HCT116 (cell line): Measurements from ENCODE around the gene FBXL17. TPM values are rescaled to one million over a fixed set of nuclear protein-coding genes. Genes with fewer than 3 reads are reported as not detected.
A peak's percentile ranks its signal among the peaks of the same experiment; 100 is the strongest.

Experiments
- ATAC-seq: fragments of 200-7000 bp; cut with Tn5 transposase; 2 replicates; pipeline ENCODE4 v1.9.1; 2020; ENCODE audit warnings: mild to moderate bottlenecking, moderate library complexity
- BruUV-seq: library from RNA; stranded (reverse); fragments of 400-500 nt; replicated peaks from 2 replicates; lab custom pipeline; 2021; lab: Mats Ljungman, UMichigan
- CTCF ChIA-PET: fragments of 300-600 bp; sonication (Branson Sonifier 250); formaldehyde crosslinking; loops from one replicate; lab custom pipeline; 2021; ENCODE audit warnings: antibody characterized with exemption; lab: Charles Lee
- POLR2A ChIA-PET: fragments of 300-600, 350-600 bp; sonication (Branson Sonifier 250); formaldehyde crosslinking; loops from one replicate; lab custom pipeline; 2021; ENCODE audit warnings: antibody characterized with exemption; lab: Charles Lee
- RAD21 ChIA-PET, 2 experiments: fragments of 300-600 bp; sonication (Branson Sonifier 250); formaldehyde crosslinking; loops; one replicate each; lab custom pipeline; 2023; ENCODE audit warnings: low total read pairs in 2 of 2; ENCODE audit not compliant: uncharacterized antibody in 2 of 2, unreplicated experiment in 2 of 2, low non-redundant PET in 1 of 2; lab: Charles Lee
- DNase-seq: peaks from one replicate; pipeline ENCODE4 v3.0.0-alpha.2; 2010; ENCODE audit warnings: low read depth, low spot score
- H2AFZ ChIP-seq: fragments of 200-600 bp; shearing (Covaris generic), sonication (generic); 2 replicates; pipeline ENCODE4 v1.6.1; 2017; ENCODE audit warnings: low read depth, mixed run types, mixed read lengths, antibody characterized with exemption, low read length; ENCODE audit not compliant: poor library complexity, severe bottlenecking
- H3K27ac ChIP-seq: 2 replicates; pipeline ENCODE4 v1.5.1; 2012; ENCODE audit warnings: low read depth, low read length
- H3K27me3 ChIP-seq: fragments of 200-600 bp; sonication (generic); 2 replicates; pipeline ENCODE4 v1.6.1; 2016; ENCODE audit warnings: mixed run types, low read length, mixed read lengths; ENCODE audit not compliant: insufficient read depth
- H3K36me3 ChIP-seq, 2 experiments: fragments of 200-500 bp in 1 of 2; fragments of 200-600 bp in 1 of 2; sonication (Bioruptor generic) in 1 of 2; sonication (generic) in 1 of 2; 2 replicates each; pipeline versions ENCODE4 v1.5.1 to v1.6.1; 2014 to 2016; ENCODE audit warnings: low read length in 2 of 2, inconsistent platforms in 1 of 2, mixed read lengths in 1 of 2, mixed run types in 1 of 2; ENCODE audit not compliant: insufficient read depth in 2 of 2, control insufficient read depth in 1 of 2
- H3K4me1 ChIP-seq, 2 experiments: fragments of 200-600 bp in 1 of 2; sonication (generic) in 1 of 2; 2 replicates each; pipeline versions ENCODE4 v1.5.1 to v1.6.1; 2012 to 2017; ENCODE audit warnings: low read length in 2 of 2, inconsistent platforms in 1 of 2, mild to moderate bottlenecking in 1 of 2, mixed read lengths in 1 of 2, mixed run types in 1 of 2, moderate library complexity in 1 of 2; ENCODE audit not compliant: insufficient read depth in 2 of 2, control insufficient read depth in 1 of 2
- H3K4me2 ChIP-seq: fragments of 200-600 bp; sonication (generic); 2 replicates; pipeline ENCODE4 v1.6.1; 2017; ENCODE audit warnings: mixed run types, low read length, mixed read lengths
- H3K4me3 ChIP-seq, 2 experiments: fragments of 200-600 bp in 1 of 2; sonication (generic) in 1 of 2; replicated peaks in 1 of 2; 2 replicates each; pipeline ENCODE4 v1.5.1; 2011 to 2016; ENCODE audit warnings: low read length in 2 of 2, control low read depth in 1 of 2, low read depth in 1 of 2, mild to moderate bottlenecking in 1 of 2, mixed read lengths in 1 of 2, mixed run types in 1 of 2
- H3K79me2 ChIP-seq: fragments of 200-600 bp; sonication (generic); 2 replicates; pipeline ENCODE4 v1.6.1; 2017; ENCODE audit warnings: mild to moderate bottlenecking, mixed run types, low read length, moderate library complexity, mixed read lengths; ENCODE audit not compliant: insufficient read depth
- H3K9ac ChIP-seq: fragments of 200-600 bp; sonication (generic); 2 replicates; pipeline ENCODE4 v1.6.1; 2016; ENCODE audit warnings: low read length, mixed read lengths
- H3K9me2 ChIP-seq: fragments of 200-600 bp; sonication (generic), shearing (Covaris generic); 2 replicates; pipeline ENCODE4 v1.6.1; 2017; ENCODE audit warnings: mixed run types, mild to moderate bottlenecking, moderate library complexity; ENCODE audit not compliant: insufficient read depth
- H3K9me3 ChIP-seq, 2 experiments: fragments of 200-500 bp in 1 of 2; fragments of 200-600 bp in 1 of 2; sonication (Bioruptor generic) in 1 of 2; sonication (generic) in 1 of 2; 2 replicates each; pipeline ENCODE4 v1.6.1; 2014 to 2017; ENCODE audit warnings: low read length in 2 of 2, mixed read lengths in 2 of 2, inconsistent platforms in 1 of 2, low read depth in 1 of 2, mild to moderate bottlenecking in 1 of 2, mixed run types in 1 of 2, moderate library complexity in 1 of 2; ENCODE audit not compliant: control insufficient read depth in 1 of 2, insufficient read depth in 1 of 2
- H4K20me1 ChIP-seq: fragments of 200-600 bp; sonication (generic), shearing (Covaris generic); 2 replicates; pipeline ENCODE4 v1.6.1; 2017; ENCODE audit warnings: mixed run types, mild to moderate bottlenecking, moderate library complexity; ENCODE audit not compliant: insufficient read depth
- CBX3 ChIP-seq: IDR thresholded peaks from 2 replicates; pipeline ENCODE4 v1.6.1; 2012; ENCODE audit warnings: low read depth
- ELF1 ChIP-seq: IDR thresholded peaks from 2 replicates; pipeline ENCODE4 v1.6.1; 2012; ENCODE audit warnings: low read depth, borderline replicate concordance
- EZH2 ChIP-seq: fragments of 200-600 bp; sonication (generic); IDR thresholded peaks from 2 replicates; pipeline ENCODE4 v1.6.1; 2017; ENCODE audit warnings: antibody characterized with exemption, mixed run types
- FOSL1 ChIP-seq: IDR thresholded peaks from 2 replicates; pipeline ENCODE4 v1.6.1; 2012; ENCODE audit warnings: low read depth
- JUND ChIP-seq: IDR thresholded peaks from 2 replicates; pipeline ENCODE4 v1.6.1; 2012
- POLR2A ChIP-seq: IDR thresholded peaks from 2 replicates; pipeline ENCODE4 v1.7.0; 2011; ENCODE audit warnings: borderline replicate concordance; ENCODE audit not compliant: insufficient read depth, insufficient read length; ENCODE audit errors: extremely low read depth
- SIN3A ChIP-seq: IDR thresholded peaks from 2 replicates; pipeline ENCODE4 v1.6.1; 2012; ENCODE audit warnings: low read depth
- SP1 ChIP-seq: IDR thresholded peaks from 2 replicates; pipeline ENCODE4 v1.6.1; 2012; ENCODE audit warnings: low read depth
- SRF ChIP-seq: IDR thresholded peaks from 2 replicates; pipeline ENCODE4 v1.6.1; 2012; ENCODE audit warnings: low read depth
- TCF7L2 ChIP-seq: IDR thresholded peaks from 2 replicates; pipeline ENCODE4 v1.7.0; 2011; ENCODE audit warnings: borderline replicate concordance, inconsistent platforms; ENCODE audit not compliant: insufficient read depth, insufficient read length; ENCODE audit errors: extremely low read depth
- ZNF274 ChIP-seq: fragments of 200-500 bp; sonication (Bioruptor generic); IDR thresholded peaks from 2 replicates; pipeline ENCODE4 v1.6.1; 2014; ENCODE audit warnings: mild to moderate bottlenecking, low read depth, low read length, inconsistent platforms
- intact Hi-C: fragments of 100-400 bp; cut with micrococcal nuclease; formaldehyde crosslinking; loops from 2 replicates; pipeline ENCODE4 v1.10.0; 2022
- total RNA-seq: library from RNA; stranded (reverse); gene quantifications from one replicate; pipeline ENCODE4 v1.2.1, GENCODE V29; 2021; ENCODE audit not compliant: unreplicated experiment
- TF ChIP-seq, protein P1 (sequence below): IDR thresholded peaks from 2 replicates; pipeline ENCODE4 v1.6.1; 2011; ENCODE audit warnings: mild to moderate bottlenecking, low read length, moderate library complexity; ENCODE audit not compliant: insufficient replicate concordance; ENCODE audit errors: extremely low read depth
- TF ChIP-seq, protein P2 (sequence below), 3 experiments: fragments of 200-600 bp in 1 of 3; sonication (generic) in 1 of 3; IDR thresholded peaks in 2 of 3; conservative IDR thresholded peaks in 1 of 3; 2 replicates each; pipeline ENCODE4 v1.5.1; 2012 to 2017; ENCODE audit warnings: low read depth in 2 of 3, low read length in 2 of 3, antibody characterized with exemption in 1 of 3, borderline replicate concordance in 1 of 3, control low read depth in 1 of 3, mild to moderate bottlenecking in 1 of 3, mixed read lengths in 1 of 3, mixed run types in 1 of 3, moderate library complexity in 1 of 3; ENCODE audit not compliant: insufficient read depth in 1 of 3

The FBXL17 gene
- total RNA-seq, 1 experiment from 2014 or later = 9.4 TPM

DNA sequence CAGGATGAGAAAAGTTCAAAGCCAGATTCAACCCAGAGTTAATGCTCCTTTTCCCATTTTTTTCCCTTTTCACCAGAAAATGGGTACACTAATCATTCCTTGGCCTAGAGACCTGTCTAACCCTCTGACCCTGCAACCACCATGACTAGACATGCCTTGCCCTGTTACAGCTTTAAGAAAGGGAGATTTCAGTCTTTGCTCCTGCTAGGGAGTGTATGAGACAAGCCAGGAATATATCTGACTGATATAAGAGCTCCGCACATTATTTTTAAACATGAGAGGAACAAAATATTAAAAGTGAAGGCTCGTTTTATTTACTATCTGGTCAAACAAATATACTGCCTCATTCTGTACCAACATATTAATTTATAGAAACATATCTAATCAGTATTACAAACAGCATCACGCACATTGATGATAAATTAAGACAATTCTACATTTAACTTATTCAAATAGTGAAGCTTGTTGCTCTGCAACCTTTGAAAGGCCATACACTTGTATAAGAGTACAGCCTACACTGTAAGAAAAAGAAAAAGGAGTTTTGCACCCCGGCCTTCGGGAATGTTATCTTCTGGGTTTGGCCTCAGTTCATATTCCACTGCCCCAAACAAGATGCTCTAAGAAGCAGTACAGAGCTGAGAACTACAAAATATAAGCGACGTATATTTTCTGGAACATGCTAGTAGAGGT lies 132.7 kb downstream of the FBXL17 start (continued):
- no peak for TF ChIP-seq EZH2
- TF ChIP-seq POLR2A = no peak
- no peak for TF ChIP-seq ELF1
- no peak for TF ChIP-seq JUND
- TF ChIP-seq SRF = no peak
- TF ChIP-seq ZNF274 = no peak
- TF ChIP-seq, protein P1, sequence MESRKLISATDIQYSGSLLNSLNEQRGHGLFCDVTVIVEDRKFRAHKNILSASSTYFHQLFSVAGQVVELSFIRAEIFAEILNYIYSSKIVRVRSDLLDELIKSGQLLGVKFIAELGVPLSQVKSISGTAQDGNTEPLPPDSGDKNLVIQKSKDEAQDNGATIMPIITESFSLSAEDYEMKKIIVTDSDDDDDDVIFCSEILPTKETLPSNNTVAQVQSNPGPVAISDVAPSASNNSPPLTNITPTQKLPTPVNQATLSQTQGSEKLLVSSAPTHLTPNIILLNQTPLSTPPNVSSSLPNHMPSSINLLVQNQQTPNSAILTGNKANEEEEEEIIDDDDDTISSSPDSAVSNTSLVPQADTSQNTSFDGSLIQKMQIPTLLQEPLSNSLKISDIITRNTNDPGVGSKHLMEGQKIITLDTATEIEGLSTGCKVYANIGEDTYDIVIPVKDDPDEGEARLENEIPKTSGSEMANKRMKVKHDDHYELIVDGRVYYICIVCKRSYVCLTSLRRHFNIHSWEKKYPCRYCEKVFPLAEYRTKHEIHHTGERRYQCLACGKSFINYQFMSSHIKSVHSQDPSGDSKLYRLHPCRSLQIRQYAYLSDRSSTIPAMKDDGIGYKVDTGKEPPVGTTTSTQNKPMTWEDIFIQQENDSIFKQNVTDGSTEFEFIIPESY = no peak
- TF ChIP-seq SP1 = no peak
- no peak for TF ChIP-seq CBX3
- TF ChIP-seq FOSL1 = no peak

DNA sequence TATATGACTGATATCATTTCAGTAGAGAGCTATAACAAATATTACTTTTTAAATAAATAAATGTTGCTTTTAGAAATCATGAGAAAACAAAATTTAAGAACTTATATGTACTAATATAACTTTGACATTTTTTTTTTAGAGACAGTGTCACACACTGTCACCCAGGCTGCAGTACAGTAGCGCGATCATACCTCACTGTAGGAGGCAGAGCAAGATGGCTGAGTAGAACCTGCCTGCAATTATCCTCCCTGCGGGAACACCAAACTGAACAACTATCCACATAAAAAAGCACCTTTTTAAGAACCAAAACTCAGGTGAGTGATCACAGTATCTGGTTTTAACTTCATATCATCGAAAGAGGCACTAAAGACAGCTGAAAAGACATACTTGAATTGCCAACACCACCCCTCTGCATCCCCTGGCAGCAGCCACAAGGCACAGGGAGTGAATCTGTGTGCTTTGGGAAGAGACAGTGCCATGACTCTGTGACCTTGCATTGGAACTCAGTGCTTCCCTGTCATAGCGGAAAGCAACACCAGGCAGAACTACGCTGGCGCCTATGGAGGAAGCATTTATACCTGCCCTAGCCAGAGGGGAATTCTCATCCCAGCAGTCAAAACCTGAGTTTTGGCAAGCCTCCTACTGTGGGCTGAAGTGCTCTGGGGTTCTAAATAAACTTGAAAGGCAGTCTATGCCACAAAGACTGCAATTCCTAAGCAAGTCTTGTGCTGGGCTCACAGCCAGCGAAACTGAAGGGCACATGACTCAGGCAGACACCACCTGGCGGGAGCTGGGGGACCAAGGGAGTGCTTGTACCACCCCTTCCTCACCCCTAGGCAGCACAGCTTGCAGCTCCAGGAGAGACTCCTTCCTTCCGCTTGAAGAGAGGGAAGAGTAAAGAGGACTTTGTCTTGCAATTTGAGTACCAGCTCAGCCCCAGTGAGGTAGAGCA lies 142.7 kb downstream of the FBXL17 start:
- no peaks in the 10 kb centered on the region for H3K27me3 ChIP-seq
- TF ChIP-seq TCF7L2 = peak; percentile 54
- TF ChIP-seq SIN3A = no peak
- TF ChIP-seq JUND = peak; percentile 19; the same call in 1 of the 2 replicates
- TF ChIP-seq, protein P2, sequence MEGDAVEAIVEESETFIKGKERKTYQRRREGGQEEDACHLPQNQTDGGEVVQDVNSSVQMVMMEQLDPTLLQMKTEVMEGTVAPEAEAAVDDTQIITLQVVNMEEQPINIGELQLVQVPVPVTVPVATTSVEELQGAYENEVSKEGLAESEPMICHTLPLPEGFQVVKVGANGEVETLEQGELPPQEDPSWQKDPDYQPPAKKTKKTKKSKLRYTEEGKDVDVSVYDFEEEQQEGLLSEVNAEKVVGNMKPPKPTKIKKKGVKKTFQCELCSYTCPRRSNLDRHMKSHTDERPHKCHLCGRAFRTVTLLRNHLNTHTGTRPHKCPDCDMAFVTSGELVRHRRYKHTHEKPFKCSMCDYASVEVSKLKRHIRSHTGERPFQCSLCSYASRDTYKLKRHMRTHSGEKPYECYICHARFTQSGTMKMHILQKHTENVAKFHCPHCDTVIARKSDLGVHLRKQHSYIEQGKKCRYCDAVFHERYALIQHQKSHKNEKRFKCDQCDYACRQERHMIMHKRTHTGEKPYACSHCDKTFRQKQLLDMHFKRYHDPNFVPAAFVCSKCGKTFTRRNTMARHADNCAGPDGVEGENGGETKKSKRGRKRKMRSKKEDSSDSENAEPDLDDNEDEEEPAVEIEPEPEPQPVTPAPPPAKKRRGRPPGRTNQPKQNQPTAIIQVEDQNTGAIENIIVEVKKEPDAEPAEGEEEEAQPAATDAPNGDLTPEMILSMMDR (IDR thresholded peaks at IDR 0.05 in 2 of 3, conservative IDR thresholded peaks at IDR 0.05 in 1 of 3; ENCODE audit: borderline replicate concordance in 1 of 3, insufficient read depth in 1 of 3, low read depth in 2 of 3, low read length in 2 of 3) = peak in 1 of 3 experiments; percentile 17; a peak in 2 of 6 replicates
- H3K9me2 ChIP-seq = no peaks in the 10 kb centered on the region
- BruUV-seq = no TSS peak
- RAD21 ChIA-PET = no interaction called here
- H2AFZ ChIP-seq = no peak overlapping the region
- no peaks in the 10 kb centered on the region for H3K36me3 ChIP-seq
- H3K4me3 ChIP-seq = no peak overlapping the region
- H3K27ac ChIP-seq = no peak overlapping the region
- ATAC-seq = peak; percentile 89
- peak overlapping the region; percentile 46 for H3K4me2 ChIP-seq
- H3K79me2 ChIP-seq = no peaks in the 10 kb centered on the region
- POLR2A ChIA-PET = no interaction called here
- peaks cover 9 to 11% of the 10 kb centered on the region in 2 experiments for H3K4me1 ChIP-seq
- H3K9me3 ChIP-seq = no peaks in the 10 kb centered on the region
- DNase-seq = peak; percentile 26
- CTCF ChIA-PET = interaction anchor here (0.7 kb wide), 1 partner anchor 21 kb away, joined by 3 read pairs; no protein-coding TSS in a partner anchor
- no peaks in the 10 kb centered on the region for H4K20me1 ChIP-seq
- intact Hi-C loops = no loop called here
- H3K9ac ChIP-seq = no peak overlapping the region; the same call in 1 of the 2 replicates
